ENCODE measurements around the gene FBXW5.

FBXW5 gene

GRCh38 chr9:136907011-136907914, 37.3 kb downstream of the FBXW5 start:
- no peak for DNase-seq

GRCh38 chr9:136906266-136906665, 38.3 kb downstream of the FBXW5 start:
- DNase-seq, result no peak

GRCh38 chr9:136903041-136903554, 41.4 kb downstream of the FBXW5 start:
- no peak for DNase-seq

- DNase-seq, result no peak
These were observed 42.2 kb downstream of the FBXW5 start for GRCh38 chr9:136902259-136902821.

- no peak for DNase-seq
These were observed 42.9 kb downstream of the FBXW5 start for GRCh38 chr9:136901516-136902258.

- DNase-seq, result no peak
These were observed 43.5 kb downstream of the FBXW5 start for GRCh38 chr9:136900988-136901515.

- no peak for DNase-seq
These were observed 44.0 kb downstream of the FBXW5 start for GRCh38 chr9:136900556-136900955.

GRCh38 chr9:136899196-136899595, 45.3 kb downstream of the FBXW5 start:
- DNase-seq, result no peak

GRCh38 chr9:136898483-136899100, 45.9 kb downstream of the FBXW5 start:
- no peak for DNase-seq

- no peak for DNase-seq
These were observed 48.5 kb downstream of the FBXW5 start for GRCh38 chr9:136896027-136896426.

- no peak for DNase-seq
These were observed 53.9 kb downstream of the FBXW5 start for GRCh38 chr9:136890661-136891060.

Measured in NCI-H1105 treated with DMSO at 0.1 percent for 48 hours (cell line).